Stimulated activated CD4-positive, alpha-beta T cell treated with anti-CD3 and anti-CD28 coated beads, Interleukin-2, amount 100 ng/mL, for 4 hours (primary cell): ENCODE data around the gene ERO1B.

Experiments used
- DNase-seq: peaks from one replicate; pipeline ENCODE4 v3.0.0-alpha.2; 2020; ENCODE audit warnings: low read depth

Gene ERO1B

GRCh38 chr1:236181059-236181458 is 100.7 kb downstream of the ERO1B start:
- DNase-seq, result no peak

GRCh38 chr1:236179634-236180033 is 102.1 kb downstream of the ERO1B start:
- no peak for DNase-seq

GRCh38 chr1:236176337-236177336 is 105.1 kb downstream of the ERO1B start:
- DNase-seq, result no peak

- no peak for DNase-seq
Observed at GRCh38 chr1:236175642-236176336, 106.0 kb downstream of the ERO1B start.

- DNase-seq, result no peak
Observed at GRCh38 chr1:236173174-236173767, 108.5 kb downstream of the ERO1B start.

DNA sequence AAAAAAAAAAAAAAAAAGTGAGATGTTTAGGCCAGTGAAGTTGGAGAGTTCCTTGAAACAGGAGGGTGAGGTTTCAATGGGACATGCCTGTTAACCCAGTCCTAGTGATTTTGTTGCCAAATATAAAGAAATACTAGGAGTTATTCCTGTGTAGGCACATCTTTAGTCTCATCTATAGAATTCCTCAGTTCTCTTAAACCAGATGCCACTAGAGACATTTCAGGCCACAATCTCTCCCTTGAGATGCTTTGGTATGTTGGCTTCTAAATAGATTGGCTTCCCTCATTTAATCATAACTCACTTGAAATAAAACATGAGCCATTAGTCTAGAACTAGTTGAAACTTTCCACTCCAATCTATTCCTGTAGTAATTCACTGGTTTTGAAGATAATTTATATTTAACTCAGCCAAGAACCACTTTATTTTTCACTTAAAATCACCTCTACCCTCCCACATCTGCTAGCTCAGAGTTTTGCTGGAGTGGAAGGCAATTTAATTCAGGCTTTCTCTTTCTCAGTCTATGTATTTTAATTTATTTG is 109.6 kb downstream of the ERO1B start:
- DNase-seq, result no peak

DNA sequence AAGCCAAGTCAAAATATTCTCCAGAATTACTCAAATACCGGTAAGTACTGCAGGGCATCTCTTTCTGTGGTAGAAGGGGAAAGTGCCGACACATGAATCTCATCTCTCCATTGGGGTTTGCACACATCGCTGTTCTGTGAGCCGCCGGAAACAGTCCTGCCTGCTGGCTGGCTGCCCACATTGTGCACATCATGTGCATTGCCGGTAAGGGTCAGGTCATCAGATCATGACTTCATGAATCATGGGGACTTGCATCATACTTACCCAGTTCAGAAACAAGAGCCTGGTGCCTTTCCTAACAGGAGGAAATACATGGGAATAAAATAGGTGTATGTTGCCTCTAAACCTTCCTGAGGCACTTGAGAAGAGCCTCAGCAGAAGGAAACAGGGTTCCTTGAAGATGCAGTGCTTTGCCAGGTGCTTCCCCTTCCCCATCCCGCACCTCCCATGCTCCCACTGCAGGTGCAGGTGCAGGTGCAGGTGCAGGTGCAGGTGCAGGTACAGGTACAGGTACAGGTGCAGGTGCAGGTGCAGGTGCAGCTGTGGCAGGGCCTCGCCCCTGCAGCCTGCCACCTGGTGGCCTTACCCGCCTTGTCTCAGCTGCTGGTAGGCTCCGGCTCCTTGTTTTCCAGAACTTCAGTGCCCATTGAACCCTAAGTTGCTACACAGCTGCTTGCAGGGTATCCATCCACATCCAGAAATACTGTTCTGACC is 112.9 kb downstream of the ERO1B start:
- no peak for DNase-seq

DNA sequence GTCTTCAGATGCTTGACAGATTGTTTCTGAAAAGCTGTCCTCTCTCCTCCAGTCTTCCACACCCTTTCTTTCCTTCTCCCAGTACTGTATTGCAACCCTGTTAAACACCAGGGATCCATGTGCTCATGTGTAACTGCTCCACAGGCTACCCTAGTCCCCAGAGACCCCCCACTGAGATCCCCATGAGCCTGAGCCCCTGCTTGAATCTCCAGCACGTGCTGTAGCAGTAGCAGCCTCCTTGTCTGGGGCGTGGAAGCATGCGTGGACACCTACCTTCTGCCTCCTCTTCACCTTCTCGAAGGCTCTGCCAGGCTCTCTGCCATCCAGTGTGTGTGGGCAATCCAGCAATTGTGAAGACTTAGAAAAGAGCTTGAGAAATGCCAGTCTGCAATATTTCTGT is 114.2 kb downstream of the ERO1B start:
- no peak for DNase-seq

DNA sequence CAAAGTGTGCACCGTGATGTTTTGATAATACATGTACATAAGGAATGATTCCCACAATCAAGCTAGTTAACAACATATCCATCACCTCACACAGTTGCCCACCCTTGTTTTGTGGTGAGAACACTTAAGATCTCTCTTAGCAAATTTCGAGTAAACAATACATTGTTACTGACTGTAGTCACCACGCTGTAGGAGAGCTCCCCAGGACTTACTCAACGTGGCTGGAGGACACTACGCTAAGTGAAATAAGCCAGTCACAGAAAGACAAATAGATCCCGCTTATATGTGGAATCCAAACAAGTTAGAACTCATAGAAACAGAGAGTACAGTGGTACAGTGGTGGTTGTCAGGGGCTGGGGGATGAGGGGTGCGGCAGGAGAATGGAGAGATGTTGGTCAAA is 114.6 kb downstream of the ERO1B start:
- no peak for DNase-seq

DNA sequence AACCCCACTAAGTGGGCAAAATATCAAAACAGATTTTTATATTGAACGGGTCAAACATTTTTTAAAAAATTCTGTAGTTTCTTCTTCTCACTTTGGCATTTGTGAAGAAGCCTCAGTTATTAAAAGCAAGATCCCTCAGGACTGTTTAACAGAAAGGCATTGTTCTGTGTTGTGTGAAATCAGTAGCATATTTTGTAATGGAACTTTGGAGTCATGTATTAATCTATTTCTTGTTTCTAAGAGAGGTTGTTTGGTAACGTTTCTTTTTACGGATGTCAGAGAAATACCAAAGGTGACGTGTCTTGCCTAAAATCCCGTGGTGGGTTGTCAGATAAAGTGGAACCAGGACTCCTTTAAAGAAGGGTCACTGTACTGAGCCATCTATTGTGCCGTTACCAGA is 115.7 kb downstream of the ERO1B start:
- DNase-seq, result no peak
